Psoas muscle (tissue), 8 donors: Measurements from ENCODE around the gene KHNYN. TPM values are rescaled to one million over a fixed set of nuclear protein-coding genes. Genes with fewer than 3 reads are reported as not detected.
A peak's percentile ranks its signal among the peaks of the same experiment; 100 is the strongest.

Experiments used
- ATAC-seq, 4 donors: fragments of 200-7000 bp; cut with Tn5 transposase; one replicate each; pipeline ENCODE4 v1.9.1; 2020; ENCODE audit warnings: moderate library complexity in 3 of 4, mild to moderate bottlenecking in 2 of 4
- DNase-seq, 2 donors: peaks; one replicate each; pipeline ENCODE4 v3.0.0-alpha.2; 2020
- H3K27ac ChIP-seq: fragments of 200-600 bp; one replicate; pipeline ENCODE4 v1.8.0; 2022
- H3K27me3 ChIP-seq, 3 donors: fragments of 200-600 bp in 1 of 3; one replicate each; pipeline versions ENCODE4 v1.6.1 to v1.8.0; 2013 to 2022; ENCODE audit warnings: low read length in 2 of 3, mild to moderate bottlenecking in 2 of 3, moderate library complexity in 1 of 3; ENCODE audit not compliant: insufficient read depth in 3 of 3
- H3K36me3 ChIP-seq, 2 donors: fragments of 200-600 bp in 1 of 2; one replicate each; pipeline versions ENCODE4 v1.6.1 to v1.8.0; 2013 to 2022; ENCODE audit warnings: low read depth in 1 of 2, mild to moderate bottlenecking in 1 of 2, moderate library complexity in 1 of 2; ENCODE audit not compliant: insufficient read depth in 1 of 2
- H3K4me1 ChIP-seq: fragments of 200-600 bp; one replicate; pipeline ENCODE4 v1.8.0; 2022
- H3K4me3 ChIP-seq: fragments of 200-600 bp; one replicate; pipeline ENCODE4 v1.8.0; 2022; ENCODE audit warnings: mild to moderate bottlenecking
- H3K9me3 ChIP-seq: fragments of 200-600 bp; one replicate; pipeline ENCODE4 v1.8.0; 2022
- WGBS, 3 donors: extraction: QIAGEN DNeasy Blood & Tissue Kit; methylation state at CpG; one replicate each; pipeline versions ENCODE4 v1.1.6 to v1.1.7; 2013; 5-methylcytosine and 5-hydroxymethylcytosine counted together
- intact Hi-C, 2 donors: fragments of 100-400 bp; cut with DNase I; formaldehyde crosslinking; loops; one replicate each; pipeline versions ENCODE4 v1.11.0 to v1.14.2; 2022
- polyA plus RNA-seq, 3 donors: library from polyadenylated mRNA; stranded (reverse); fragments of 200-250 nt; gene quantifications; one replicate each; pipeline ENCODE4 v1.2.3, GENCODE V29; 2013
- total RNA-seq, 4 donors: library from RNA; stranded (reverse); fragmentation: NEBNext Ultra II Directional in 2 of 4; extraction: Animal tissue kit (Norgen Biotek cat#: 25700) in 2 of 4; gene quantifications; one replicate each; pipeline versions ENCODE4 v1.2.1 to v1.2.4, GENCODE V29; 2021 to 2023
- TF ChIP-seq, protein P1 (sequence below): fragments of 200-600 bp; IDR thresholded peaks from one replicate; pipeline ENCODE4 v1.8.0; 2022; ENCODE audit warnings: antibody characterized with exemption
- donor health status: healthy with polysubstance abuse.
- donor health status: DM: no; HTN: no; CAD: no; lungs with moderate emphysema.
- donor health status: Bipolar disorder and iron deficiency.
- donor health status: healthy.
- donor health status: DM: yes; HTN: yes; CAD: no.
- donor health status: DM: no; HTN: no; CAD: no.
- donor health status: DM: no; HTN: no; CAD: no.
- donor health status: DM: yes; HTN: yes; CAD: no.

KHNYN gene
- total and polyA plus RNA-seq, 7 donors, result 15.3 to 74.9 (median 40.2) TPM

DNA sequence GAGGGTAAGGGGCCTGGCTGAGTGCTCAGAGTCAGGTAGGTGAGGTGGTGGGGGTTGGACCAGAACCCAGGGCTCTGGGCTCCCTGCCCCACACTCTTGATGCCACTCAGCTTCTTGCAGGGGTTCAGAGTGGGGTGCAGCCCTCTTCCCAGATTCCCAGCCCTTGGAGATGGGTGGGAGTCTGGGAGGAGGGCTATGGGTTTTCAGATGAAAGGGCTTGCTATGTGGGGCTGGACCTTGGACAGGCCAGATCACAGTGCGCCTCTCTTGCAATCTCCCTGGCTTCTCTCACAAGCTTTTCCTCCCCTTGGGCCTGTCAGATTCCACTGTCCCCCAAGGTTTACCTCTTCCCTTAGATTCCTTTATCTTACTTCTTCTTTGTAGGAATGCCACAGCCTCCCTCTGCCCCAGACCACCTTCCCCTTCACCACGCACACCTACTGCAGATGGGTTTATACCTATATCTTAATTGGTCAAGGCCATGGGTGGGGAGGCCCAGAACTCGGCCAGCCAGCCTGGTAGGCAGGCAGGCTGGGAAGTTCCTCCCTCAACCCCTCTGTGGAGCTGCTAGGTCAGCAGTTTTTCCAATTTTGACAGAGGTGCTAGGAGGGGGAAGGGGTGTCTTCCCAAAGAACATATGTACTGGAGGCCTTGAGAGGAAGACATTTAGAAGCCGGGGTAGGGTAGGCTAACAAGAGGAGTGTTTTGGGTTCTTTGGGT lies 29.6 kb upstream of the KHNYN start:
- no peak for DNase-seq
- Histone ChIP-seq H3K9me3 (no peaks in the 10 kb centered on the region), H3K27ac (no peak overlapping the region), H3K4me1 (peaks cover 3% of the 10 kb centered on the region), H3K4me3 (peak overlapping the region; percentile 74), H3K36me3 (no peaks in the 10 kb centered on the region), H3K27me3 (peaks cover 0 to 8% (median 5%) of the 10 kb centered on the region in 3 donors)
- intact Hi-C loops, result no loop called here
- WGBS, 3 donors, result 66 to 77% (median 71%) methylated on average over 4 of the region's 4 CpGs
- TF ChIP-seq, protein P1, sequence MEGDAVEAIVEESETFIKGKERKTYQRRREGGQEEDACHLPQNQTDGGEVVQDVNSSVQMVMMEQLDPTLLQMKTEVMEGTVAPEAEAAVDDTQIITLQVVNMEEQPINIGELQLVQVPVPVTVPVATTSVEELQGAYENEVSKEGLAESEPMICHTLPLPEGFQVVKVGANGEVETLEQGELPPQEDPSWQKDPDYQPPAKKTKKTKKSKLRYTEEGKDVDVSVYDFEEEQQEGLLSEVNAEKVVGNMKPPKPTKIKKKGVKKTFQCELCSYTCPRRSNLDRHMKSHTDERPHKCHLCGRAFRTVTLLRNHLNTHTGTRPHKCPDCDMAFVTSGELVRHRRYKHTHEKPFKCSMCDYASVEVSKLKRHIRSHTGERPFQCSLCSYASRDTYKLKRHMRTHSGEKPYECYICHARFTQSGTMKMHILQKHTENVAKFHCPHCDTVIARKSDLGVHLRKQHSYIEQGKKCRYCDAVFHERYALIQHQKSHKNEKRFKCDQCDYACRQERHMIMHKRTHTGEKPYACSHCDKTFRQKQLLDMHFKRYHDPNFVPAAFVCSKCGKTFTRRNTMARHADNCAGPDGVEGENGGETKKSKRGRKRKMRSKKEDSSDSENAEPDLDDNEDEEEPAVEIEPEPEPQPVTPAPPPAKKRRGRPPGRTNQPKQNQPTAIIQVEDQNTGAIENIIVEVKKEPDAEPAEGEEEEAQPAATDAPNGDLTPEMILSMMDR, result no peak
- ATAC-seq, result no peak

- H3K27ac ChIP-seq, result no peak overlapping the region
- no peak for ATAC-seq
- intact Hi-C loops, result no loop called here
- no peak overlapping the region for H3K4me3 ChIP-seq
- TF ChIP-seq, protein P1, result no peak
- peaks cover 0 to 8% (median 5%) of the 10 kb centered on the region in 3 donors for H3K27me3 ChIP-seq
- no peaks in the 10 kb centered on the region for H3K9me3 ChIP-seq
- WGBS, 3 donors, result 55 to 62% (median 61%) methylated on average over 8 to 9 of the region's 9 CpGs
- H3K4me1 ChIP-seq, result peaks cover 3% of the 10 kb centered on the region
- no peaks in the 10 kb centered on the region for H3K36me3 ChIP-seq
- no peak for DNase-seq
Measured at GRCh38 chr14:24401810-24402702, 27.7 kb upstream of the KHNYN start.

DNA sequence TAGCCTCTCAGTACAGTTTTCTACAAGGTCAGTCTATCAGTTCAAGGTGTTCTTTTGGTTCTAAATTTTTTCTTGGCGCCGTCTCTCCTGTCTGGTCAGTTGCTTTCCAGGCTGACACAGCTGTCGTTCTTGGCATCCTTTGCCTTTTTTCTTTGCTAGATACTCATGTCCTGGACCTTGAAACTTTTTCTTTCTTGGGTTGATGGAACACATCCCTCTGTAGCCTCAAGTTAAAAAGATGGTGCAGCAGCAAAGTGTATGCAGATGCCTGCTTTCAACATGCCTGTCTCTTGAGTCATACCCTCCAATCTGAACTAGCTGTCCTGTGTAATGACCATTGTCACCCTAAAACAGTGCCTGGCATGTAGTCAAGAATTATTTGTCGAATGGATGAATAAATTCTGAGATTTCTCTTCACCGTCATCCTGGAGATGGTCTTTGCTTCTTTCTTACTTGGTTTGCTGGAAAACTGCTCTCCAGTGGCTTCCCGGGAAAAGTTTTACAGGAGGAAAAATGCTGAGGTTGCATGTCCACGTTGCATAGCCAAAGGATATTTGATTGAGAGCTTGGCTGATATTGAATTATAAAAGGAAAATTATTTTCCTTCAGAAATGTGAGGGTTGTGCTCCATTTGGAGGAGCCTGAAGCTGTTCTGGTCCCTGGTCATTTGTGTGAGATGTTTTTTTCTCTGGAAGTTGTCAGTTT lies 26.3 kb upstream of the KHNYN start:
- DNase-seq (no peak), ATAC-seq (peak in 3 of 4 donors; percentile 26 to 43 (median 31))
- Histone ChIP-seq H3K27ac (no peak overlapping the region), H3K27me3 (peaks cover 0 to 8% (median 5%) of the 10 kb centered on the region in 3 donors), H3K9me3 (no peaks in the 10 kb centered on the region), H3K36me3 (no peaks in the 10 kb centered on the region), H3K4me3 (no peak overlapping the region), H3K4me1 (peaks cover 3% of the 10 kb centered on the region)
- intact Hi-C loops, result no loop called here
- WGBS, 3 donors, result 10 to 15% (median 13%) methylated on average over 7 of the region's 7 CpGs
- TF ChIP-seq, protein P1, result no peak

DNA sequence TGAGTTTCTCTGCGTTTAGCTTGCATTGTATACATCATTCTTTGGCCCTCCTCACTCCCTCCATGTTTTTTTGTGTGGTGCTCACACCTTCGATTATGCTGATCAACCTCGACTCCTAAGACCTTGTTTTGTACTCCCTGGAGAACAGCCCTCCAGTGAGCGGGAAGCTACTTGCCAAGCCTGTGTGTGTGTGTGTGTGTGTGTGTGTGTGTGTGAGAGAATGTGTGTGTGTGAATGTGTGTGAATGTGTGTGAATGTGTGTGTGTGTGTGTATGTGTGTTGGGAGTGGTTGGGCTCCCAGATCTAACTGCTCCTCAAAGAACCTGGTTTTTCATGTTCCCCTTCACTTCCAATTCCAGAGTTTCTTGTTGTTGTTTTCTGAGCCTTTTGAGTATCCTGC lies 24.9 kb upstream of the KHNYN start:
- H3K27ac ChIP-seq, result no peak overlapping the region
- no peak overlapping the region for H3K4me3 ChIP-seq
- H3K4me1 ChIP-seq, result peaks cover 3% of the 10 kb centered on the region
- no peaks in the 10 kb centered on the region for H3K27me3 ChIP-seq
- DNase-seq (no peak), ATAC-seq (no peak)
- H3K36me3 ChIP-seq, result peaks cover 0 to 4% of the 10 kb centered on the region in 2 donors
- WGBS, 3 donors, result 65 to 69% (median 67%) methylated on average over 4 of the region's 4 CpGs
- H3K9me3 ChIP-seq, result no peaks in the 10 kb centered on the region
- TF ChIP-seq, protein P1, result no peak
- intact Hi-C loops, result no loop called here
